RKO (cell line): ENCODE results near the gene RAPGEF1.

Source experiments
- DNase-seq: peaks from one replicate; pipeline ENCODE4 v3.0.0-alpha.2; 2016; ENCODE audit warnings: low spot score

The RAPGEF1 gene

DNA sequence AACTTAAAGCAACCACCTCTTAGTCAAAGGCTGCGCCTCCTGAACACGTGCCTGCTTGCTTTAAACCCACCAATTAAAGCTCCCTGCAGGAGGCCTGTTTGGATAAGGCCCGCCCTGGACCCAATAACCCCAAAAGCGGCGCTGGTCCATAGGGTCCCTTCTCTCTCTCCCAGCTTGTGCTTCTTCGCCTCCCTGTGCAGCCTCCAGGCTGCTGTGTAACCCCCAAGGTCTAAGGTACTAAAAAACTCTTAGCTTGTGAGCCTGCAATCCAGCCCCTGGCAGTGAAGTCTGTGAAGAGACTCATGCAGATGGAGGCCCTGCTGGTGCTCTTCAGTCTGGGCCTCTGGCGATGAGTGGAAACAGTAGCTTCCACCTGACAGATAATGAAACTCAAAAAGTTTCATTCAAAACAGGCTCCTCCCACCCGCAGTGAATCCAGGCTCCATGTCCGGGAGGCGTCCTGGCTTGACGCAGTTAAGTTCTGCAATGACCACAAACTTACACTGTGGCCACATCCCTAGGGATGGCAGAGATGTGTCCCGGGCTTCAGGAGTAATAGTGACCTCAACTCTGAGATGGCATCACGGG lies 97.3 kb downstream of the RAPGEF1 start:
- DNase-seq, result no peak

DNA sequence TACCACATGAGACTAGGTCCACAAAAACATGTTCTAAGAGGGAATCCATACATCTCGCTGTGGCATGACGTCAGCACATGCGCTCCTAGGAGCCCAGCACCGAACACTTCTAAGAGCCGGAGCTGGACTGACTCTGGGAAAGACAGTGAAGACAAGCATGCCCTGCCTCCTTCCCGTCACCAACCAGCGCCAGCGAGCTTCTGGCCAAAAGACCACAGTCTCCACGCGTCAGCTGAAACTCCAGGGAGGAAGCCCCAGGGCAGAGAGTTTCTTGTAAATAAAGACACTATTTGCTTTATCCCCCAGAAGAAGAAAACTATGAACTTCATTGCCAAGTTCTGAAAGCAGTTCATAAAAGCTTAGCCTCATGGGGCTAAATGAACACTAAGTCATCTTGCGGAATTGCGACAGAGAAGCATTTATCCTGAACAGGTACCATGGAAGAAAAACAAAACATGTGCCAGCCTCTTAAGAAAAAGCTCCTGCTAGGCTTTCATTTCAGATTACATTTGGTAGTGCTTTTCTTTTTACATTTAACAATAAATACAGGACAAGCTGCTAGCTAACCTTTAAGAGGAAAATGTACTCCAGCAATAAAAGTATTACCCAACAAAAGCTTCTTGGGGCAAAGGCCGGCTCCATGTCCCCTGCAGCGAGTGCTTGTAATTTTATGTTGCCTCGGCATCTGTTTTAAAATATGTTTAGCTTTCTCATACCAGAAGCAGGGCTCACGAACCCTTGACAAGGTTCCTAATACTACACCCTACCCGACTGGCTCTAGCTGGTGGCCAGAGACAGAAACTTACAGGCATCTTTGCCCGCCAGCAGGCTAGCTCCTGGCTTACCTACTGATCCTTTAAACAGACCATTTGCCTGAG lies 98.0 kb downstream of the RAPGEF1 start:
- no peak for DNase-seq

DNA sequence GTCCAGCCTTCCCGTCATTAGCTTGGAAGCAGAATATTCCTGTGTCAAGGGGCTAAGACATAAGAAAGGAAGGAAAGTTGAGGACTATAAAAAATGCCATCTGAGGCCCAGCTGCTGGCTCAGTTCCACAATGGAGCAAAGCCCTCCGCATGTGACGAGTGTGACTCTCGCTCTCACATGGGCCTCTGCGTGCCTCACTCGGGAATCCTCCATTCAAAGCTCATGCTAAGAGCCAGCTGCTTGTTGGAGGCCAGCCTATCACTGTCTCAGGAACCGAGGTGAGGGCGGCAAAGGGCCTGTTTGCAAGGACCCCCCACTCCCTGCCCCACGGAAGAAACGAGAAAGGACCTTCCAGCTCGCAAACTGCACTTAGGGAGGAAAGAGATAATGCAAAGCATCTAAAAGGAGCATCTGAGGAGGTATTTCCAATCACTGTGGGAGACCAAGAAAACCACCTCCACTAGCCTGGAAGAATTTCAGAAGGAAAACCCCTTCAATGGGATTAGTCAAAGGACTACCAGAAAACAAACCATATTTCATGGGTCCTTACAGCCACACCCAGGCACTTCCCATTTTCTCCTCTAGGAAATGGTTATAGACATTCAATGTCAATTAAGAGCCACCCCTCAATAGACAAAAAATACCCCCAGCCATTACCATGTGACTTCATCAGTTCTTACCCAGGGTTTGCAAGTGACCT lies 99.3 kb downstream of the RAPGEF1 start:
- no peak for DNase-seq

DNA sequence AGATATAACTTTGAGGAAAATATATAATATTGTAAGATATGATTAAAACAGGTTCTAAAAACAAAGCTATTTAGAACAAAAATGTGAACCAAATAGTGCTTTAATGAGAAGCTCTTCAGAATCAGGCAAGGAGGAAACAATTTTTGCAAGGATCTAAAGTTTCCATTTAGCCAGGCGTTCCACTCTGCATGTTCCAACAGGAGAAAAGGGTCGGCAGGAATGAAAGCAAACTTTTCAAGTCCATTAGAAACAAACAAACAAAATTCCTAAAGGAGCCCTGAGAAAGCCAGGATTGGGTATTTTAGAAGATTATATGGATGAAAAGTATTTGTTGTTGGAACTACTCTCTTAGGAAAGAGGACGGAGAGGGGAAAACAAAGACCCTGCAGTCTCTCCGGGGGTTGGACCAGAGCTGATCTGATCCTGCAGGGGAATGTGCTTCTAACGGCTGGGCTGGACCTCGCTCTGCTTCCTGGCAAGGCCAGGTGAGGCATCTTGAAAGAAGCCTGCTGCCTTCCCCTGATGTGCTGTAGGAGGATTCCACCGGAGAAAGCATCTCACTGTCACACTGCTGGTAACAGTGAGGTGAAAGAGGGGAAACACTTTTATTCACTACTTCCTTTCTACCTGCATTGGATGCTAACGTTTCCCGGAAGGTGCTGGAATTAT lies 100.0 kb downstream of the RAPGEF1 start:
- no peak for DNase-seq

DNA sequence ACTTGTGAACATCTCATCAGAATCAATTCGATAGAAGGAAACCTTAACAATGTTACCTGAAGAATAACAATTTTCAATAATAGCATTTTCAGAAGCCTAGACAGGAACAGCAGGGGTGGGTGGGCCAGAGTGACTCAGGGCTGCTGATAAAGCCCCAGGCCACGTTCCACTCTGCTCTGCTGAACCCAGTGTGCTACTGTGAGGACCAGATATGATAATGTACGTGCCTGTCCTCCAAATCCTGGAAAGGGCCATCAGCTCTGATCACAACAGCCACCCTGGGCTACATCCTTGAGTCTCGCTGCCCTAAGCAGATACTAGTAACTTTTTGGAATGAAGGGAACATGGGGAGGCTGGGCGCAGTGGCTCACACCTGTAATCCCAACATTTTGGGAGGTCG lies 103.3 kb downstream of the RAPGEF1 start:
- no peak for DNase-seq

DNA sequence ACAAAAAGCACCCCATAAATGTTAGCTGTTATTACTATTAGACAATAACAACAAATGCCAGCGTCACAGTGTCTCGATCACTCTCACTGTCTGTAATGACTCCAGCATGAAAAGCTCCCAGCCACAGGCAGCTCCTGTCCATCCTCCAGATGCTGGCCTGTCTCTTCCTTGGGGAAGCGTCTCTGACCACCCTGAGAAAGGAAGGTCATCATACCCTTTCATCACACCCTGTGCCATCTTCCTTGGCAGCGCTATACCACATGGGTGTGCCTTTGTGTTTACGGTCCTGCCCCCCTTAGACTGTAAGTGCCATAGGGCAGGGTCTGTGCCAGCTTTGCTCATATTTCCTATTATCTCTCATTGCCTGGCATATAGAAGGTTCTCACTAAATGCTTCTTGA lies 104.0 kb downstream of the RAPGEF1 start:
- no peak for DNase-seq

DNA sequence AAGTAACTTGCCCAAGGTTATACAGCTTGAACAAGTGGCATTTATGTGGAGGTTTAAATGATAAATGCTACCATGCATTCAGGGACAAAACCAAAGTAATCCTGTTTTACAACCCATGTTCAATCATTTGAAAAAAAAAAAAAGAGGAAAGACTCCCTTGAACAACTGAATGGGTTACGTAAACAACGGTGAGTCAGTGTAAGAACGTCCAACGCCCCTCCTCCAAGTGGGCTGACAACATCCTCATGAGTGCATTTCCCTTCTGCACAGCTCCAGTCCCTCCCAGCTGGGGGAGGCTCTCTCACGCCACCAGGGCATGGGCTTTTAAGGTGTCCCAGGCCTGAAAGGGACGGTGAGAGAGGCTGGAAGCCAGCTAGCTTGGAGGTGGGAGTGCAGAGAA lies 104.6 kb downstream of the RAPGEF1 start:
- peak; percentile 93 for DNase-seq

DNA sequence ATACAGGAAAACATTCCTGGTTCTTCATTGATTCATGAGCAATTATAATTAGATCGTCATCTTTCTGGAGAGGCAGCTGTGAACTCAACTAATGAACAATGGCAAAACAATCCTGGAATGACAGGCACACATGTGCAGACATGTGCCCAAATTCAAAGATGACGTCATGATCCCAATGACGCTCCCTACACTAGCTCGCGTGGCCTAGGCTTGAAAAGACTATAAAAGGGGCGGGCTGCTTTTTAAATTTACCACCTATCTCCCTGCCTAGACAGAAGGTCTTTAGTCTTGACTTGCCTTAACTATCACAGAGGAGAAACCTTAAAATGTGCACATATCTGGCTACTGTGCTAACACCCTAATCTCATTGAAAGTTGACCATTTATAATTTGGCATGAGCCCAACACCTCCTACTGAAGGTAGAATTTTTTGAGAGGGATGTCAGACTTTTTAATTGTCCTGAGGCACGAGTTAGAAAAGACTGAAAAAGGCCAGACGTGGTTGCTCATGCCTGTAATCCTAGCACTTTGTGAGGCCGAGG lies 106.3 kb downstream of the RAPGEF1 start:
- no peak for DNase-seq

DNA sequence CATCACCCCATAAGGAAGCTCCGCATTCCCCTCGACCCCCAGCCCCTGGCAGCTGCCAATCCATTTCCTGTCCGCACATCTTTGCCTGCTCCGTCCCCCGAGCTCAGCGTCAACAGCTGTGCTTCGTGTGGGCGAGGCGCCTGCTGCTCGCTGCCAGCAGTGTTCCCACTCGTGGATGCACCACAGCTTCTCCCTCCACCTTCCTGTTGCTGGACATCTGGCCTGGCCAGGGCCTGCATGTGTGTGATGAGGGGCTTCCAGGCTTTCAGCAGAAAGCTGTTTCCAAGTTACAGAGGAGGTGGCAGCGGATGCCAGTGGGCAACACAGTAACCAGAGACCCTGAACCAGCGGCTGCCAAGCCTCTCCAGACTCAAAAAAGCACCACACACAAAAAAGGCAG lies 108.6 kb downstream of the RAPGEF1 start:
- no peak for DNase-seq

DNA sequence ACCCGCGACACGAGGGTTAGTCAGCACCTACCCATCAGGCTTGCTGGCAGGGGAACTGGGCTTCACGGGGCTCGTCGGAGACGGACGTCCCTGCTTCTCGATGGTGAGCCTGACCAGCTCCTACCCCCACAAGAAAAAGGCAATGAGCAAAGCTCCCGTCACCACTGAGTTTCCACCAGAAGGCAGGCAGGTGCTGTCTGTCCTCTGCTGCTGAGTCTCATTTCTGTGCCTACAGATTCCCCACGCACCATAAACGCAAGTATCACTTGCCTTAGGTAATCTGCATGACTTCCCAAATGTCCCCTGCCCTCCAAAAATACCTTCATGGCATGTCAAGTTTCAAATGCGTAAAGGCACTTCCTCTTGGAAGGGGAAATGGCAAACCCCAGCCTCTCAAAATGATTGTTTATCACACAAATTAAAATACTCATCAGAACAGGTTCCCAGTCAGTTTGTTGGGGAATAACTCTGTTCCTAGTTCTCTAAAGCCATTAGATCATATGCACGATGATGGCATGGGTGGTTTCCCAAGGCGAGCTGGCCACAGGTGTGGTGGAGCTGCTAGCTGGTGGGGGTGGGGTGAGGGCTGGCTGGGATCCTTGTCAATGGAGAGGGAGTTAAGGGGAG lies 109.6 kb downstream of the RAPGEF1 start:
- no peak for DNase-seq

DNA sequence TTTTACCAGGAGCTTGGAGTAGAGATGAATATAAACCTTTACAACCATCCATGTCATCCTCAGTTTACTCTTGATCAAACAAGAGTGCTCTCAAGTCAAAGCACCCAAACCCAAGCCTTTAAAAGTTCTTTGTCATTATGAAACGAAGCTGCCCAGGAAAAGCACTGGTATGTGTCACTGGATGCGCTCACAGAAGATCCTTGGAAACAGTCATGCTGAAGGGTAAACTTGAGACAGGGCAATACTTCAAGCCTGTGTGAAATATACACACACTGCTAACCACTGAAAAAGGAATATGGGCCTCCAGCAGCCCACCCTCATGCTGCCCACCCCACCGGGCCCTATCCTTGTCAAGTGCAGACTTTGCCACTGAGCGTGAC lies 110.1 kb downstream of the RAPGEF1 start:
- DNase-seq, result no peak

DNA sequence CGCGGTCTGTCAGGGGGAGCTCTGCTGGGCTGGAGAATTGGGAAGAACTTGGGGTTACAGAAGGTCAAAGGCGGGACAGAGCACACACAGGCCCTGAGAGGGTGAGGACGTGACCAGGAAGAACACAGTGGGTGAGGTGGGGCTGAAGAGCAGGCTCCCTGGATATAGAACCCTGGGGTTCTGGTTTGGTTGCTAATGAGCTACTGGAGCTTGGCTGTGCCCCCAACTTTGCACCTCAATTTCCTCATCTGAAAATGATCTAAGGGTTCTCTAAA lies 110.7 kb downstream of the RAPGEF1 start:
- DNase-seq, result no peak

DNA sequence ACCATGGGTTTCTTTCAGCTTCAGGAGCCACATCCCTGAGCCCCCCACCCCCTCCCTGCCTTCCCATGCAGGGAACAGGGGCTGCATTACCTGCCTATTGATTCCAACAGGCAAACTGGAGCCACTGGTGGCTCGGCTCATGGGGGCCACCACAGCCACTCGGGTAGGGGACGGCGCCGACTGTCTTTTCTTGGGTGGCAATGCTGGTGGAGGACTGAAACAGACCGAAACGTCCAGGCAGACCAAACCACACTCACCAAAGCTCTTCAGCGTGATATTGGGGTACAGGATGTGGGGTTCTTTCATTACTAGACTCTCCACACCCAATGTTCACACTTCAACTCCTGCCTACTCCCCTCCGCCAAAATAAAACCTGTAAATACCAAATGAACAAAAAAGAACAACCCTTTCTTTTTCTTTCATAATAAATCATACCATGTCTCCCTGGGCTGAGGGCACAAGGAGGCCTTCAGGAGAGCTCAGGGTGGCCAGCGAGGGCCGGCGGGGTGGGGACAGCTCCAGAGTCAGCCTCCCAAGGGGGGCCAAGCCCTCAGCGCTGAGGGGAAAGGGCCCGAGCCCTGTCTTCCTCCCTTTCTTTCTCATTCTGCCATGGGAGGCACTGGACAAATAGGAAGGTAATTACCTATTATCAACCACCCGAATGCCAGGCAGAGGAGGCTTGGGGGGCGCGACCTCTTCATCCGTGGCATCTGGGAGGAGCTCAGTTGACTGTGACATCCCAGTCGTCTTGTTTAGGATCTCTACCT lies 111.2 kb downstream of the RAPGEF1 start:
- DNase-seq, result no peak

DNA sequence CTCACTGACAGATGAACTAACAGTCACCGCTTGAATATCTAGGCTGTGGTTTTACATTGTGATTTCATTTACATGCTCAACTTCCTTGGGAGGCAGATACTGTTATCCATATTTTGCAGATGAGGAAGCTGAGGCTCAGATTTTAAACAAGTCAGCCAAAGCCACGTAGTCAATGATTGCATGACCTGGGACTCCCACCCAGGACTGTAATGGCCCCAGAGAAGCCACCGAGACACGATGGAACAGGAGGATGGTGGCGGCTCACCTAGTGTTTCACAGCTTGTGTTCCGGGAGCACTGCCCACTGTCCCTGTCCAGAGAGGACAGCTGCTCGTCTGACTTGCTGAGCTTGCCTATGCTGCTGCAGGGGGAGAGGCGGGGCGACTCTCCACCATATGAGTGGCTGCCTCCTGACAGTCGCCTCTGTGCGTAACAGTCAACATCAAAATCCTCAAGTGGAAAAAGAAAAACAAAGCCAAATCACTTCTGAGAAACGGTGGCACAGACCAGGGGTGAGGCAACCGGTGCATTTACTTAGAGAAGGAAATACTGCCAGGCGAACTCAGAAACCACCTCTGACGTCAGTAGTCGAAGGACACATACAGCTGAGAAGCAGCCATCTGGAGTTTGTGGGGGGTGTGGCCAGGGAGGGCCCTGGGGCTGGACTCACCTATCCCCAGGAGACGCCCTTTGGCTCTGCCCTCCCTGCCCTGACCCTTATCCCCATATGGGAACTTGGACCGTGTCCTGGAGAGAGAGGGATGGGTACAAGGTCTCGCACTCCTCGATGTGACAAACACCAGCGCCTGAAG lies 112.0 kb downstream of the RAPGEF1 start:
- no peak for DNase-seq

DNA sequence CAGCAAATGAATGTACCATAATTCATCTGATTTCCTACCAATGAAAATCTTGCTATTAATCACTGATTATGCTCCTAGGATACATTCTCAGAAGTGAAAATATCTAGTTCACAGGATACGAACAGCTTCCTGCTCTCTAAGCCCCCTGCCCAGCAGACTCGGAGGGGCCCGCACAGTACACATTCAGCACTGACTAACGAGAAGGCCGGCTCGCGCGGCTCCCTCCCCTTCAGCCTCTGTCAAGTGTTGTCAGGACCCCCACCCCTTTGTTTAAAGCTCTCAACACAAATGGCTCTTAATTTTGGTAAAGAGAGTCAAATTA lies 112.6 kb downstream of the RAPGEF1 start:
- DNase-seq, result no peak

DNA sequence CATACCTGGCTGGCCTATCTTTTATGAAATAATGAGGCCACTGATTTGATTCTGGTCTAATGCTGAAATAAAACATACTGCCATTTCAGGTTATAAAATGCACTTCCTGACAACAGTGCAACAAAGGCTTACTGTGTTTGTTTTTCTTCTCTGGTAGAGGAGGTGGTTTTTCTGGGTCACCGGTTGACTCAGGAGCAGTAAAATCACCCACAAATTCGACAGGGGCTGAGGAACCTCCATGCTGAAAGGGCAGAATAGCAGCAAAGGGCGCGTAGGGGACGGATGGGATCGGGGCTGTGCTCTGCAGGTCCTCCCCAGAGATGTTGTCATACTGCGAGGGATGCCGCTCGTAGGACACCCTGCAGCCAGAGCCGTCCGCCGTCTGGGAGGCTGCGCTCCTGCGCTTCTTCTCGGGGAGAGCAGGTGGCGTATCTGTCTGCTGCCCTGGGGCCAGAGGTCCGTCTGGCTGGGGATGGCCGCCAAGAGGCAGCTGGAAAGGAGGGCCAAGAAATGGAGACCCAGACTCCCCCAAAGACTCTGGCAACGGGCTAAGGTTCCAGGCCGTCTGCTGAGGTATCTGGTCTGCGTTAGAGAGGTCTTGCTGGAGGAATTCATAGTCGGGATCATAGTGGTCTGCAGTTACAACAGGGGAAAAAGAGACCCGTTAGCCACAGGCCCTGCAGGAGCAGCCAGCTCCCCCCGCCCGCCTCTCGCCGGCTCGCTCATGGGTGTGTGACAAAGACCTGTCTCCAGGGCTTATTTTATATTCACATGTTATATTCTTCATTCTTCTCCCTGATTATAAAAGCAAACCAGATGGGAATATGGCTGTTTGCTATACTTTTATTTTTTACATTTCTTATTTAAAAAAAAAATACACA lies 113.8 kb downstream of the RAPGEF1 start:
- DNase-seq, result no peak

DNA sequence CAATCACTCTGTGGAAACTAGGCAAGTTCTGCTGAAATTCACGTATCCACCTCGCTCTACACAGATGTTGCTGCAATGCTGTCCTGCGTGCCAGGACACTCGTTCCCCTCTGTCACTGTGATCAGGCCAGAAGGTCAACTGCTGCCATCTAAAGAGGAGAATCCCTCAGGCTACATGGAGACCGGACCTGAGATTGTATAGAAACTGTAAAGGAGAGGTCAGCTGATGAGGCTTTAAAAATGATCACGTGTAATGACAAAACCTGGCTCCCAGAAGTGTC lies 114.4 kb downstream of the RAPGEF1 start:
- DNase-seq, result no peak

DNA sequence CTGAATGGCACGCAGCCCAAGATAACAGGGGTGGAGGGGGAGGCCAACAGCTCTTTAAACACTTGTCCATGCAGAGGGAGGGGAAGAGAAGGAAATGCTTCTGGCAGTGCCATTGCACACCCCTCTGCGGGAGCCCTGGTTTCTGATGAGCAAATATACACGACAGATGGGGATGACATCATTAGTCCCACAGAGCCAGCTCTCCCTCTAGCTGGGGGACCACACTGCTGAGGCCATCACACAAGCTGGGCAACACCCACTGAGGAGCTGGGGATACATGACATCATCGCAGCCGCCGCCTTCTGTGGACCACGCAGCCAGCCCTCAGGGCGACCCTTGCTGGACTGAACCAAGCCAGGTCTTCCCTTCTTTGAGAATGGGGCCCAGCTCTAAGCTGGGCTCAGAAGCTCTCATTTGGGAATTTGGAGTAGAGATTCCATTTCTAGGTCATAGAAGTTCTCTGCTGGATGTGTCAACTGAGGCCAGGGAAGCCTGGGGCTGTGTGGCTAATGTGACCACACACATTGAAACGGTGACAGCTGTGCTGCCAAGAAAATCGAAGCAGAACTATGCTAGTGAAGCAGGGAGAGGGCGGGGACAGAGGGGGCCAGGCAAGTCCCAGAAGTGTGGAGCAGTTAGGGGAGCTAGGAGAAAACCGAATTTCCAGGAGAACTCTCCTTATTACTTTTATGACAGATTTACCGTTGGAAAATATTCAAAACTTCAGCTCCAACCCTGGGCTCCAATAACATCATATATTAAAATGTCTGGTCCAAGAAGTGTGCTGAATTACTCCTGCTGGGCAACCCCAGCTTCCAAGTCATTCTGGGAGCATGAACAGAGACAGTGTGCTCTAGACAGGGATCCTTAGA lies 115.0 kb downstream of the RAPGEF1 start:
- no peak for DNase-seq
